LNCaP clone FGC (cell line): ENCODE results near the gene AGAP2.

Experiments used
- DNase-seq: peaks from one replicate; pipeline ENCODE4 v3.0.0-alpha.2; 2011; ENCODE audit warnings: low read depth
- H3K4me3 ChIP-seq: 2 replicates; pipeline ENCODE4 v1.5.1; 2011; ENCODE audit warnings: mild to moderate bottlenecking, low read depth, low read length, control low read depth
- TF ChIP-seq, protein P1 (sequence below): IDR thresholded peaks from 2 replicates; pipeline ENCODE4 v1.5.1; 2012; ENCODE audit warnings: mild to moderate bottlenecking; ENCODE audit not compliant: control insufficient read depth, insufficient read depth; ENCODE audit errors: extremely low read depth

AGAP2 gene

DNA sequence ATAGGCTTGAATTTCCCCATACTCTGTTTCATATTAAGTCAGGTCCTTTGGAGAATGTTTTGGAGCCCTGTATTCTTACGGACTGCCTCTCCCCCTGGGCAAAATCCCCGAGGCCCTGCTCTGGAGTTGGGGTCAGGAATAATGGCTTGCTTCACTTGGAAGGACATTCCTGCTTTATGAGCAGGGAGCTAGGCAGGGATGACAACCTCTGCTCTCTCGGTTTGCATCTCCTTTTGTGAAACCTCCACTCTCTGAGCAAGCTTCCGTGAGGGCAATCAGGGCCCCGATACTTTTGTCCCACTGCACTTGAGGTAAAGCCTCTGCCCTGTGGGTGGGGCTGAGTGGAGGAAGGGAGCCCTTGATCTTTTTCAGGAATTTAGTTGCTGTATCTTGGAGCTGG, 25.3 kb downstream of the AGAP2 start:
- TF ChIP-seq, protein P1, sequence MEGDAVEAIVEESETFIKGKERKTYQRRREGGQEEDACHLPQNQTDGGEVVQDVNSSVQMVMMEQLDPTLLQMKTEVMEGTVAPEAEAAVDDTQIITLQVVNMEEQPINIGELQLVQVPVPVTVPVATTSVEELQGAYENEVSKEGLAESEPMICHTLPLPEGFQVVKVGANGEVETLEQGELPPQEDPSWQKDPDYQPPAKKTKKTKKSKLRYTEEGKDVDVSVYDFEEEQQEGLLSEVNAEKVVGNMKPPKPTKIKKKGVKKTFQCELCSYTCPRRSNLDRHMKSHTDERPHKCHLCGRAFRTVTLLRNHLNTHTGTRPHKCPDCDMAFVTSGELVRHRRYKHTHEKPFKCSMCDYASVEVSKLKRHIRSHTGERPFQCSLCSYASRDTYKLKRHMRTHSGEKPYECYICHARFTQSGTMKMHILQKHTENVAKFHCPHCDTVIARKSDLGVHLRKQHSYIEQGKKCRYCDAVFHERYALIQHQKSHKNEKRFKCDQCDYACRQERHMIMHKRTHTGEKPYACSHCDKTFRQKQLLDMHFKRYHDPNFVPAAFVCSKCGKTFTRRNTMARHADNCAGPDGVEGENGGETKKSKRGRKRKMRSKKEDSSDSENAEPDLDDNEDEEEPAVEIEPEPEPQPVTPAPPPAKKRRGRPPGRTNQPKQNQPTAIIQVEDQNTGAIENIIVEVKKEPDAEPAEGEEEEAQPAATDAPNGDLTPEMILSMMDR, result no peak
- no peak for DNase-seq
- no peak overlapping the region for H3K4me3 ChIP-seq

DNA sequence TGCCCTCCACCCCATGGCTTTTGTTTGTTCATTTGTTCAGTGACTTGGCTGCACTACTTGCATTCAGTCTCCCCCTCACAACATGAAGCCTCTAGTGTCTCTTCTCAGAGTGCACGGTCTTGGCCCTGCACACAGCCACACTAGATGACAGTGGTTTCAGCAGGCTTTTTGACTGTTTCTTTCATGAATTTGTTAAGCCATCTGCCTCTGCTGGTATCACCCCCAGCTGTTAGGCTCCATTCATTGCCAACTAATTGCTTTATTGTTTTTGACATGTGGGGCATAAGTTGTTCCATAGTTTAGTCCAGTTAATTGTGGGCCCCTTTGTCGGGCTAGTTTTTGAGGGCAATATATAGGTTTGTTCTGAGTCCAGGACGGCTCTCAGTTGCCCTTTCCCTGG, 25.8 kb downstream of the AGAP2 start:
- TF ChIP-seq, protein P1, result no peak
- DNase-seq, result no peak

DNA sequence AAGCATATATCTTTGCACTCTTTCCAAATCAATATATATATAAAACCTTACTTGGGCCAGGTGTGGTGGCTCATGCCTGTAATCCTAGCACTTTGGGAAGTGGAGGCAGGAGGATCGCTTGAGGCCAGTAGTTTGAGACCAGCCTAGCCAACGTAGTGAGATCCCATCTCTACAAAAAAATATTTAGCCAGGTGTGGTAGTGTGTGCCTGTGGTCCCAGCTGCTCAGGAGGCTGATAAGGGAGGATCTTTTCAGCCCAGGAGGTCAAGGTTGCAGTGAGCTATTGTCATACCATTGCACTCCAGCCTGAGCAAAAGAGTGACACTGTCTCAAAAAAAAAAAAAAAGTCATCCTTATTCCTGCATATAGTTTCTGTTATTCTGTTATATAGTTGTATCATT, 30.2 kb downstream of the AGAP2 start:
- H3K4me3 ChIP-seq, result no peak overlapping the region
- DNase-seq, result no peak
- TF ChIP-seq, protein P1, result no peak

More for the DNA sequence above, 25.8 kb downstream of the AGAP2 start:
- H3K4me3 ChIP-seq, result no peak overlapping the region

DNA sequence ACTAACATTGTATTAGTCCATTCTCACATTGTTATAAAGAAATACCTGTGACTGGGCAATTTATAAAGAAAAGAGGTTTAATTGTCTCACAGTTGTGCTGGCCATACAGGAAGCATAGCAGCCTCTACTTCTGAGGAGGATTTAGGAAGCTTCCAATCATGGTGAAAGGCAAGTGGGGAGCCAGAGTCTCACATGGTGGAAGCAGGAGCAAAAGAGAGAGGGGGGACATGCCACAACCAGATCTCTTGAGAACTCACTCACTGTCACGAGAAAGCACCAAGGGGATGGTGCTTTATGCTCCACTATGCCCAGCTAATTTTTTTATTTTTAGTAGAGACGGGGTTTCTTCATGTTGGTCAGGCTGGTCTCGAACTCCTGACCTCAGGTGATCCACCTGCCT, 31.3 kb downstream of the AGAP2 start:
- H3K4me3 ChIP-seq, result no peak overlapping the region
- DNase-seq, result no peak
- TF ChIP-seq, protein P1, result no peak

DNA sequence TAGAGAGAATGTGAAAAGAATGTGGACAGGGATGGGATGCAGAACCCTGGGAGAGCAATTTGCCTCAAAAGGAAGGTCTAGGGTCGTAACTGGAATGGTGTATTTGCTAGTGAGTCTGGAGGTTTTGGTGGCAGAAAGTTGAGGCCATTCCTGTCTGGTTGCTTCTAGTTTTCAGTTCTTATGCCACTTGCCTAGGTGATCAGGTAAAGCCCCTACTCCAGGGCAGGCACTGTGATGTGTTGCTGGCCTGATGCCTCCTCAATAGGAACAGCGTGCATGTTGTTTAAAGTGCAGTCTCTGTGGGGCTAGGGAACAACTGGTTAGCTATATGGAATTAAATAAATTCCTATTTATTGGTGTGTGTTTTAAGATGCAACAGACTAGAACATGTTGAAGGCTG, 38.2 kb downstream of the AGAP2 start:
- no peak for DNase-seq
- TF ChIP-seq, protein P1, result no peak
- H3K4me3 ChIP-seq, result no peak overlapping the region

DNA sequence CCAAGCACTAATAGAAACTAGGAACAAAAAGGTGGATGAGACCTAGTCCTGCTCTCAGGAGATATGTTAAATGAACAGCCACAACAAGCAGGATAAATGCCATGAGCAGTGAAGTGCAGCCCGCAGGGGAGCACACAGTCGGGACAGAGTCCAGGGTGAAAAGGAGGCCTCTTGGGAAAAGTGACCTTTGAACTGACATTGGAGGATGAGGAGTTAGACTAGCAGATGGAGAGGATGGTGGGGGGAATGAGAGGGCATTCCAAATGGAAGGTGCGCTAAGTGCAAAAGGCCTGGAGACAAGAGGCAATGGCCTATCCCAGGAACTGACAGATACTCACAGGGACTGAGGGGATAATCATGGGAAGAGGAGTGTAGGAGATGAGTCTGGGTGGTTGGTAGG, 40.1 kb downstream of the AGAP2 start:
- TF ChIP-seq, protein P1, result no peak
- H3K4me3 ChIP-seq, result no peak overlapping the region
- DNase-seq, result no peak

DNA sequence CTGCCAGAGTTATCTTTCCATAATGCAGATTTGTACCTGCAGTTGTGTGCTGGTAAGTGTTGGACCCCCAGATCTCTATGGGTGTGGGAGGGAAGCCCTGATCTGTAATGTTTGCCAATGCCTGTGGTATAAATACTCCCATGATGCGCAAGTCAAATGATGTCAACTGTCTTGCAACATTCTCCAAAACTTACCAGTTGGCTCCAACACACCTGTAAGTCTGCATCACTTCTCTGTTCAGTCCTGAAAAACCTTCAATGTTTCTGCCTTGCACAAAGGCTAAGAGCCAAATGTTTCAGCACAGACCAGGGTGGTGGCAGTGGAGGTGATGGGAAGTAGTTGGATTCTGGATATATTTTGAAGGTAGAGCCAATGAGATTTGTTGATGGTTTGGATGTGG, 41.5 kb downstream of the AGAP2 start:
- TF ChIP-seq, protein P1, result no peak

More for the DNA sequence above, 41.5 kb downstream of the AGAP2 start:
- DNase-seq, result no peak
- H3K4me3 ChIP-seq, result no peak overlapping the region
